ENCODE data around the gene PWWP2A. TPM values are rescaled to one million over a fixed set of nuclear protein-coding genes. Genes with fewer than 3 reads are reported as not detected.
A peak's percentile ranks its signal among the peaks of the same experiment; 100 is the strongest.

The PWWP2A gene, protein sequence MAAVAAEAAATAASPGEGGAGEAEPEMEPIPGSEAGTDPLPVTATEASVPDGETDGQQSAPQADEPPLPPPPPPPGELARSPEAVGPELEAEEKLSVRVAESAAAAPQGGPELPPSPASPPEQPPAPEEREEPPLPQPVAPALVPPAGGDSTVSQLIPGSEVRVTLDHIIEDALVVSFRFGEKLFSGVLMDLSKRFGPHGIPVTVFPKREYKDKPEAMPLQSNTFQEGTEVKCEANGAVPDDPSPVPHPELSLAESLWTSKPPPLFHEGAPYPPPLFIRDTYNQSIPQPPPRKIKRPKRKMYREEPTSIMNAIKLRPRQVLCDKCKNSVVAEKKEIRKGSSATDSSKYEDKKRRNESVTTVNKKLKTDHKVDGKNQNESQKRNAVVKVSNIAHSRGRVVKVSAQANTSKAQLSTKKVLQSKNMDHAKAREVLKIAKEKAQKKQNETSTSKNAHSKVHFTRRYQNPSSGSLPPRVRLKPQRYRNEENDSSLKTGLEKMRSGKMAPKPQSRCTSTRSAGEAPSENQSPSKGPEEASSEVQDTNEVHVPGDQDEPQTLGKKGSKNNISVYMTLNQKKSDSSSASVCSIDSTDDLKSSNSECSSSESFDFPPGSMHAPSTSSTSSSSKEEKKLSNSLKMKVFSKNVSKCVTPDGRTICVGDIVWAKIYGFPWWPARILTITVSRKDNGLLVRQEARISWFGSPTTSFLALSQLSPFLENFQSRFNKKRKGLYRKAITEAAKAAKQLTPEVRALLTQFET
- total RNA-seq (2021) (61.1 to 63.8 TPM (median 62.4 TPM) in 3 replicates), Bru-seq, nascent RNA (percentile 94 among the genes with signal in this experiment)
- long read RNA-seq, experiment 1, transcript PWWP2A-205 (3 exons, 1,819 nt) = minor isoform, 25 of 328 reads
- long read RNA-seq, experiment 1, transcript PWWP2A-202 (4 exons, 3,991 nt) = minor isoform, 41 of 328 reads
- long read RNA-seq, experiment 1, transcript PWWP2A-201 (2 exons, 3,346 nt) = major isoform, 151 of 328 reads
- long read RNA-seq, experiment 1, transcript PWWP2A-203 (3 exons, 407 nt) = minor isoform, 29 of 328 reads
- long read RNA-seq, experiment 1, partial matches to known transcripts = 14 of 328 reads
- long read RNA-seq, experiment 1, other reads (novel, unspliced or antisense) = 68 of 328 reads
- long read RNA-seq, experiment 2, transcript PWWP2A-201 (2 exons, 3,346 nt) = major isoform, 14 of 59 reads
- long read RNA-seq, experiment 2, transcript PWWP2A-202 (4 exons, 3,991 nt) = minor isoform, 5 of 59 reads
- long read RNA-seq, experiment 2, partial matches to known transcripts = 5 of 59 reads
- long read RNA-seq, experiment 2, other reads (novel, unspliced or antisense) = 30 of 59 reads
- long read RNA-seq, experiment 3 = 0 reads

DNA sequence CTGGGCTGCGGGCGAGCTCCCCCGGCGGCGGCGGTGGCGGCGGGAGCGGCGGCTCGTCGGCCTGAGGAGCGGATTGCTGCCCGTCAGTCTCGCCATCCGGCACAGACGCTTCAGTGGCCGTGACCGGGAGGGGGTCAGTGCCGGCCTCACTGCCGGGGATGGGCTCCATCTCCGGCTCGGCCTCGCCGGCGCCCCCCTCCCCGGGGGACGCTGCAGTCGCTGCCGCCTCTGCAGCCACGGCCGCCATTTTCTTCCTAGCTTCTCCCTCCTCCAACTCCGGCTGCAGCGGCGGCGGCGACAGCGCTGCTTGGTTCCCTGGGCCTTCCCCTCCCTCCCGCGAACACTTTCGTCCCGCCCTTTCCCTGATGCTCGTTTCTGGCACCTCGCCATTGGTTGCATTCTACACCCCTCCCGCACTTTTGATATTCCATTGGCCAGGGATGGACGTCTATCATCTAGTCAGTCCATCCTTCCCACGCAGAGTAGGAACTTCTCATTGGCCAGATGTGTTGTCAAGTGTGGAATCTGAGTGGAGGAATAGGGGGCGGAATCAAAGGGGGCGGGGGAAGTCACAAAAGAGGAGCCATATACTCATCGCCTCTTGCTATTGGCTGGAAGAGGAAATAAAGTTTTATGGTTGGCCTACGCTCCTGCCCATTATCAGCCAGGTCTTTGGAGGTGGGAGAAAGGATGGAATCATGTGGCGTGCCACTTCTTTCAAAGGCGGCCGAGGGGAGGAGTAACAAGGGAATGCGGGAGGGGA, at the start of gene PWWP2A:
PWWP2A (minus strand) TSS at position 309 of the 763 bp plus-strand sequence; CDS start at position 247, 62 bp downstream.
- Mint-ChIP-seq H3K36me3 (peaks cover 23% of the 10 kb centered on the region), H3K4me3 (peak within 1 kb of the TSS; percentile 96), H3K9me3 (no peaks in the 10 kb centered on the region), H3K4me1 (peaks cover 18% of the 10 kb centered on the region), H3K27me3 (ENCODE audit: low read depth) (no peaks in the 10 kb centered on the region), H3K27ac (peak within 1 kb of the TSS; percentile 95)
- ATAC-seq (peak; percentile 97), DNase-seq (ENCODE audit: low spot score) (peak; percentile 97)
- ChIA-PET CTCF (interaction anchor here (0.6 to 1.3 kb wide), 6 partner anchors 13 to 319 kb away, joined by 3 to 5 read pairs (median 3); no protein-coding TSS in a partner anchor), POLR2A (interaction anchor here (0.5 to 1.6 kb wide), 7 partner anchors 9 to 303 kb away, joined by 3 to 11 read pairs (median 5); no protein-coding TSS in a partner anchor)
- TF ChIP-seq, protein P1, sequence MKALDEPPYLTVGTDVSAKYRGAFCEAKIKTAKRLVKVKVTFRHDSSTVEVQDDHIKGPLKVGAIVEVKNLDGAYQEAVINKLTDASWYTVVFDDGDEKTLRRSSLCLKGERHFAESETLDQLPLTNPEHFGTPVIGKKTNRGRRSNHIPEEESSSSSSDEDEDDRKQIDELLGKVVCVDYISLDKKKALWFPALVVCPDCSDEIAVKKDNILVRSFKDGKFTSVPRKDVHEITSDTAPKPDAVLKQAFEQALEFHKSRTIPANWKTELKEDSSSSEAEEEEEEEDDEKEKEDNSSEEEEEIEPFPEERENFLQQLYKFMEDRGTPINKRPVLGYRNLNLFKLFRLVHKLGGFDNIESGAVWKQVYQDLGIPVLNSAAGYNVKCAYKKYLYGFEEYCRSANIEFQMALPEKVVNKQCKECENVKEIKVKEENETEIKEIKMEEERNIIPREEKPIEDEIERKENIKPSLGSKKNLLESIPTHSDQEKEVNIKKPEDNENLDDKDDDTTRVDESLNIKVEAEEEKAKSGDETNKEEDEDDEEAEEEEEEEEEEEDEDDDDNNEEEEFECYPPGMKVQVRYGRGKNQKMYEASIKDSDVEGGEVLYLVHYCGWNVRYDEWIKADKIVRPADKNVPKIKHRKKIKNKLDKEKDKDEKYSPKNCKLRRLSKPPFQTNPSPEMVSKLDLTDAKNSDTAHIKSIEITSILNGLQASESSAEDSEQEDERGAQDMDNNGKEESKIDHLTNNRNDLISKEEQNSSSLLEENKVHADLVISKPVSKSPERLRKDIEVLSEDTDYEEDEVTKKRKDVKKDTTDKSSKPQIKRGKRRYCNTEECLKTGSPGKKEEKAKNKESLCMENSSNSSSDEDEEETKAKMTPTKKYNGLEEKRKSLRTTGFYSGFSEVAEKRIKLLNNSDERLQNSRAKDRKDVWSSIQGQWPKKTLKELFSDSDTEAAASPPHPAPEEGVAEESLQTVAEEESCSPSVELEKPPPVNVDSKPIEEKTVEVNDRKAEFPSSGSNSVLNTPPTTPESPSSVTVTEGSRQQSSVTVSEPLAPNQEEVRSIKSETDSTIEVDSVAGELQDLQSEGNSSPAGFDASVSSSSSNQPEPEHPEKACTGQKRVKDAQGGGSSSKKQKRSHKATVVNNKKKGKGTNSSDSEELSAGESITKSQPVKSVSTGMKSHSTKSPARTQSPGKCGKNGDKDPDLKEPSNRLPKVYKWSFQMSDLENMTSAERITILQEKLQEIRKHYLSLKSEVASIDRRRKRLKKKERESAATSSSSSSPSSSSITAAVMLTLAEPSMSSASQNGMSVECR (CRISPR knock-in tag; IDR thresholded peaks at IDR 0.05; ENCODE audit: borderline replicate concordance) = no peak
- TF ChIP-seq TEAD4 (CRISPR knock-in tag; IDR thresholded peaks at IDR 0.05) (no peak), SP1 (CRISPR knock-in tag; conservative IDR thresholded peaks at IDR 0.05) (peak; percentile 96), SMAD4 (CRISPR knock-in tag; IDR thresholded peaks at IDR 0.05) (no peak), CBFB (CRISPR knock-in tag; IDR thresholded peaks at IDR 0.05; ENCODE audit: low read depth) (peak; percentile 91), TCF7 (CRISPR knock-in tag; IDR thresholded peaks at IDR 0.05; ENCODE audit: low read depth) (no peak)
- TF ChIP-seq, protein P2, sequence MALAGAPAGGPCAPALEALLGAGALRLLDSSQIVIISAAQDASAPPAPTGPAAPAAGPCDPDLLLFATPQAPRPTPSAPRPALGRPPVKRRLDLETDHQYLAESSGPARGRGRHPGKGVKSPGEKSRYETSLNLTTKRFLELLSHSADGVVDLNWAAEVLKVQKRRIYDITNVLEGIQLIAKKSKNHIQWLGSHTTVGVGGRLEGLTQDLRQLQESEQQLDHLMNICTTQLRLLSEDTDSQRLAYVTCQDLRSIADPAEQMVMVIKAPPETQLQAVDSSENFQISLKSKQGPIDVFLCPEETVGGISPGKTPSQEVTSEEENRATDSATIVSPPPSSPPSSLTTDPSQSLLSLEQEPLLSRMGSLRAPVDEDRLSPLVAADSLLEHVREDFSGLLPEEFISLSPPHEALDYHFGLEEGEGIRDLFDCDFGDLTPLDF (CRISPR knock-in tag; IDR thresholded peaks at IDR 0.05) = no peak
- TF ChIP-seq, protein P3, sequence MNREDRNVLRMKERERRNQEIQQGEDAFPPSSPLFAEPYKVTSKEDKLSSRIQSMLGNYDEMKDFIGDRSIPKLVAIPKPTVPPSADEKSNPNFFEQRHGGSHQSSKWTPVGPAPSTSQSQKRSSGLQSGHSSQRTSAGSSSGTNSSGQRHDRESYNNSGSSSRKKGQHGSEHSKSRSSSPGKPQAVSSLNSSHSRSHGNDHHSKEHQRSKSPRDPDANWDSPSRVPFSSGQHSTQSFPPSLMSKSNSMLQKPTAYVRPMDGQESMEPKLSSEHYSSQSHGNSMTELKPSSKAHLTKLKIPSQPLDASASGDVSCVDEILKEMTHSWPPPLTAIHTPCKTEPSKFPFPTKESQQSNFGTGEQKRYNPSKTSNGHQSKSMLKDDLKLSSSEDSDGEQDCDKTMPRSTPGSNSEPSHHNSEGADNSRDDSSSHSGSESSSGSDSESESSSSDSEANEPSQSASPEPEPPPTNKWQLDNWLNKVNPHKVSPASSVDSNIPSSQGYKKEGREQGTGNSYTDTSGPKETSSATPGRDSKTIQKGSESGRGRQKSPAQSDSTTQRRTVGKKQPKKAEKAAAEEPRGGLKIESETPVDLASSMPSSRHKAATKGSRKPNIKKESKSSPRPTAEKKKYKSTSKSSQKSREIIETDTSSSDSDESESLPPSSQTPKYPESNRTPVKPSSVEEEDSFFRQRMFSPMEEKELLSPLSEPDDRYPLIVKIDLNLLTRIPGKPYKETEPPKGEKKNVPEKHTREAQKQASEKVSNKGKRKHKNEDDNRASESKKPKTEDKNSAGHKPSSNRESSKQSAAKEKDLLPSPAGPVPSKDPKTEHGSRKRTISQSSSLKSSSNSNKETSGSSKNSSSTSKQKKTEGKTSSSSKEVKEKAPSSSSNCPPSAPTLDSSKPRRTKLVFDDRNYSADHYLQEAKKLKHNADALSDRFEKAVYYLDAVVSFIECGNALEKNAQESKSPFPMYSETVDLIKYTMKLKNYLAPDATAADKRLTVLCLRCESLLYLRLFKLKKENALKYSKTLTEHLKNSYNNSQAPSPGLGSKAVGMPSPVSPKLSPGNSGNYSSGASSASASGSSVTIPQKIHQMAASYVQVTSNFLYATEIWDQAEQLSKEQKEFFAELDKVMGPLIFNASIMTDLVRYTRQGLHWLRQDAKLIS (CRISPR knock-in tag; IDR thresholded peaks at IDR 0.05; ENCODE audit: borderline replicate concordance) = 0 out of 2 replicates have a peak, but pooled peaks have one; percentile 13
- TF ChIP-seq, protein P4, sequence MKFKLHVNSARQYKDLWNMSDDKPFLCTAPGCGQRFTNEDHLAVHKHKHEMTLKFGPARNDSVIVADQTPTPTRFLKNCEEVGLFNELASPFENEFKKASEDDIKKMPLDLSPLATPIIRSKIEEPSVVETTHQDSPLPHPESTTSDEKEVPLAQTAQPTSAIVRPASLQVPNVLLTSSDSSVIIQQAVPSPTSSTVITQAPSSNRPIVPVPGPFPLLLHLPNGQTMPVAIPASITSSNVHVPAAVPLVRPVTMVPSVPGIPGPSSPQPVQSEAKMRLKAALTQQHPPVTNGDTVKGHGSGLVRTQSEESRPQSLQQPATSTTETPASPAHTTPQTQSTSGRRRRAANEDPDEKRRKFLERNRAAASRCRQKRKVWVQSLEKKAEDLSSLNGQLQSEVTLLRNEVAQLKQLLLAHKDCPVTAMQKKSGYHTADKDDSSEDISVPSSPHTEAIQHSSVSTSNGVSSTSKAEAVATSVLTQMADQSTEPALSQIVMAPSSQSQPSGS (CRISPR knock-in tag; IDR thresholded peaks at IDR 0.05; ENCODE audit: borderline replicate concordance, low read depth) = no peak
- TF ChIP-seq, protein P5, sequence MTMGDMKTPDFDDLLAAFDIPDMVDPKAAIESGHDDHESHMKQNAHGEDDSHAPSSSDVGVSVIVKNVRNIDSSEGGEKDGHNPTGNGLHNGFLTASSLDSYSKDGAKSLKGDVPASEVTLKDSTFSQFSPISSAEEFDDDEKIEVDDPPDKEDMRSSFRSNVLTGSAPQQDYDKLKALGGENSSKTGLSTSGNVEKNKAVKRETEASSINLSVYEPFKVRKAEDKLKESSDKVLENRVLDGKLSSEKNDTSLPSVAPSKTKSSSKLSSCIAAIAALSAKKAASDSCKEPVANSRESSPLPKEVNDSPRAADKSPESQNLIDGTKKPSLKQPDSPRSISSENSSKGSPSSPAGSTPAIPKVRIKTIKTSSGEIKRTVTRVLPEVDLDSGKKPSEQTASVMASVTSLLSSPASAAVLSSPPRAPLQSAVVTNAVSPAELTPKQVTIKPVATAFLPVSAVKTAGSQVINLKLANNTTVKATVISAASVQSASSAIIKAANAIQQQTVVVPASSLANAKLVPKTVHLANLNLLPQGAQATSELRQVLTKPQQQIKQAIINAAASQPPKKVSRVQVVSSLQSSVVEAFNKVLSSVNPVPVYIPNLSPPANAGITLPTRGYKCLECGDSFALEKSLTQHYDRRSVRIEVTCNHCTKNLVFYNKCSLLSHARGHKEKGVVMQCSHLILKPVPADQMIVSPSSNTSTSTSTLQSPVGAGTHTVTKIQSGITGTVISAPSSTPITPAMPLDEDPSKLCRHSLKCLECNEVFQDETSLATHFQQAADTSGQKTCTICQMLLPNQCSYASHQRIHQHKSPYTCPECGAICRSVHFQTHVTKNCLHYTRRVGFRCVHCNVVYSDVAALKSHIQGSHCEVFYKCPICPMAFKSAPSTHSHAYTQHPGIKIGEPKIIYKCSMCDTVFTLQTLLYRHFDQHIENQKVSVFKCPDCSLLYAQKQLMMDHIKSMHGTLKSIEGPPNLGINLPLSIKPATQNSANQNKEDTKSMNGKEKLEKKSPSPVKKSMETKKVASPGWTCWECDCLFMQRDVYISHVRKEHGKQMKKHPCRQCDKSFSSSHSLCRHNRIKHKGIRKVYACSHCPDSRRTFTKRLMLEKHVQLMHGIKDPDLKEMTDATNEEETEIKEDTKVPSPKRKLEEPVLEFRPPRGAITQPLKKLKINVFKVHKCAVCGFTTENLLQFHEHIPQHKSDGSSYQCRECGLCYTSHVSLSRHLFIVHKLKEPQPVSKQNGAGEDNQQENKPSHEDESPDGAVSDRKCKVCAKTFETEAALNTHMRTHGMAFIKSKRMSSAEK (CRISPR knock-in tag; IDR thresholded peaks at IDR 0.05; ENCODE audit: borderline replicate concordance) = no peak
- TF ChIP-seq, protein P6, sequence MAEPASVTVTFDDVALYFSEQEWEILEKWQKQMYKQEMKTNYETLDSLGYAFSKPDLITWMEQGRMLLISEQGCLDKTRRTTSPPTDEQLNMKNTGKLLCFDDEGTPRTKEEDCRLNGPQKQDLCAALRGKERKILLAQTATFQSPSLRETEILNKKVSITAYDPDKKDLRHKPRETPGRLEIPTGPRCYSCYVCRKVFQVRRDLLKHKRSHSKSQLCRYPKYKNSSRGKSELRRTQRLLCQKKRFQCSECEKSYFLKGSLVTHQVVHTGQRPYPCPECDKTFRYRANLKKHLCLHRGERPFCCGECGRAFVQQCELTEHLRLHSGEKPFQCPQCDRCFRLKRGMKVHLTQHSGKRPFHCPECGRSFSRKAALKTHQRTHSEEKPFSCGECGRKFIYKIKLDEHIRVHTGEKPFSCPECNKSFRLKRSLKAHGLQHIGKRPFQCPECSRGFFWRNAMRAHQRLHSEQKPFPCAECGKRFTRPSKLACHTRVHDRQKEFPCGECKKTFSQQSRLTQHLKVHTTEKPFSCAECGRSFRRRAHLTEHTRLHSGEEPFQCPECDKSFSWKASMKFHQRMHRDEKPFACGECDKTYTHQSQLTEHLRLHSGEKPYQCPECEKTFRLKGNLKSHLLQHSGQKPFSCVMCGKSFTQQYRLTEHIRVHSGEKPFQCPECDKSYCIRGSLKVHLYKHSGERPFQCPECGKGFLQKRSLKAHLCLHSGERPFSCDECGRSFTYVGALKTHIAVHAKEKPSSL (CRISPR knock-in tag; conservative IDR thresholded peaks at IDR 0.05) = no peak

All from WTC11 (cell line).